HUES64 (cell line): Measurements from ENCODE around the gene SEMA3D.

ENCODE experiments used
- H3K27ac ChIP-seq: 2 replicates; pipeline ENCODE4 v1.7.0; 2013; ENCODE audit warnings: low read depth, low read length, inconsistent platforms
- H3K27me3 ChIP-seq: 2 replicates; pipeline ENCODE4 v1.6.1; 2013; ENCODE audit warnings: mild to moderate bottlenecking, low read length; ENCODE audit not compliant: insufficient read depth
- H3K36me3 ChIP-seq: 2 replicates; pipeline ENCODE4 v1.6.1; 2013; ENCODE audit warnings: mild to moderate bottlenecking, low read length; ENCODE audit not compliant: insufficient read depth
- H3K4me1 ChIP-seq: 2 replicates; pipeline ENCODE4 v1.6.1; 2013; ENCODE audit warnings: mild to moderate bottlenecking, low read length, moderate library complexity; ENCODE audit not compliant: insufficient read depth
- H3K4me3 ChIP-seq: 2 replicates; pipeline ENCODE4 v1.5.1; 2013; ENCODE audit warnings: mild to moderate bottlenecking, low read length, moderate library complexity
- H3K9ac ChIP-seq: 2 replicates; pipeline ENCODE4 v1.6.1; 2013; ENCODE audit warnings: mild to moderate bottlenecking, low read depth, low read length
- H3K9me3 ChIP-seq: 2 replicates; pipeline ENCODE4 v1.6.1; 2013; ENCODE audit warnings: low read depth, low read length; ENCODE audit not compliant: insufficient read depth
- WGBS: fragments of 150-250, 120-280 bp; methylation state at CpG from one replicate; pipeline ENCODE4 v1.1.7; 2013; ENCODE audit warnings: missing lambda C conversion rate; 5-methylcytosine and 5-hydroxymethylcytosine counted together

Gene SEMA3D

GRCh38 chr7:84948634-84949033 is 238.2 kb downstream of the SEMA3D start:
- no peaks in the 10 kb centered on the region for H3K36me3 ChIP-seq
- WGBS = 90% methylated on average over 2 of the region's 2 CpGs

GRCh38 chr7:84946549-84946948 is 240.3 kb downstream of the SEMA3D start:
- Histone ChIP-seq H3K36me3 (no peaks in the 10 kb centered on the region), H3K4me3 (no peak overlapping the region), H3K9me3 (no peaks in the 10 kb centered on the region), H3K4me1 (peaks cover 5% of the 10 kb centered on the region; the same call in 1 of the 2 replicates), H3K9ac (no peak overlapping the region), H3K27ac (no peak overlapping the region), H3K27me3 (no peaks in the 10 kb centered on the region)
- 50% methylated on average over 1 of the region's 1 CpG for WGBS

More at GRCh38 chr7:84948634-84949033, 238.2 kb downstream of the SEMA3D start:
- no peaks in the 10 kb centered on the region for H3K9me3 ChIP-seq
- peaks cover 11% of the 10 kb centered on the region for H3K4me1 ChIP-seq
- H3K9ac ChIP-seq = no peak overlapping the region
- no peak overlapping the region for H3K27ac ChIP-seq
- no peak overlapping the region for H3K4me3 ChIP-seq
- H3K27me3 ChIP-seq = no peaks in the 10 kb centered on the region
